AG09309 (cell line): Measurements from ENCODE around the gene TMBIM4.

Experiments
- DNase-seq: peaks from one replicate; pipeline ENCODE4 v3.0.0-alpha.2; 2010; ENCODE audit warnings: low read depth
- H3K4me3 ChIP-seq: 2 replicates; pipeline ENCODE4 v1.5.1; 2011; ENCODE audit warnings: mild to moderate bottlenecking, low read depth, low read length, moderate library complexity; ENCODE audit not compliant: control insufficient read depth
- TF ChIP-seq, protein P1 (sequence below): IDR thresholded peaks from 2 replicates; pipeline ENCODE4 v1.5.1; 2011; ENCODE audit warnings: mild to moderate bottlenecking, low read depth, low read length, inconsistent platforms; ENCODE audit not compliant: insufficient read depth, control insufficient read depth; ENCODE audit errors: missing control alignments

TMBIM4 gene

DNA sequence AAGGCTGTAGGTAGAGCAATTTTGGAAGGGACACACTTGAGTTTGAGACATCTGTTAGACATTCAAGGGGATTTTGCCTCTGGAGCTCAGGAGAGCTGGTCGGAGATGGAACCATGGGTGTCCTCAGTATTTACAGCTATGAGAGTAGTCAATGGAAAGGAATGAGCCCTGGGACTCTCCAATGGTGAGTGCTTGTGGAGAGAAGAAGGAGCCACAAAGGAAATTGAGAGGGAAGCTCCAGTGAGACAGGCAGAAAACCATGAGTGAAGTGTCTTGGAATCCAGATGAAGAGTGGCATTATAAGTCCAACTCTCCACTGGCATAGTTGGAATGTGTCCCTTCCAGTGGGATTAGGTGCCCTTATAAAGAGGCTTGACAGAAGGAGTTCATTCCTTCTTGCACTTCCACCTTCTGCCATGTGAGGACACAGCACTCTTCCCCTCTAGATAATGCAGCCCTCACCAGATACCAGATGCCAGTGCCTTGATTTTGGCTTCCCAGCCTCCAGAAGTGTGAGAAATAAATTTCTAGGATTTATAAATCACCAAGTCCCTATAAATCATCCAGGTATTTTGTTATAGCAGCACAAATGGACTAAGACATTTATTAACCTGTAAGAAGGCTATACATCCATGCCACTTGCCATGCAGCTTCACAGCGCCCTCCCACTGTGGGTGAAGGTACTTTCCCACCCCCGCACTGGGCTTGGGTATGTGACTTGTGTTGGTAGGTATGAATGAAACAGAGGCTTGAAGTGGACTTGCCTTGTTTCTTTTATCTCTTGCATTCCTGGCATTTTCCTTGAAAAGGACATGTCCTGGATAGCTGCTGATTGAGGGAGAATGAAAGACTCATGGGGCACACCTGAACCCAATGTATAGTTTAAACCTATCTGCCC lies 66.5 kb downstream of the TMBIM4 start:
- DNase-seq, result no peak
- TF ChIP-seq, protein P1, sequence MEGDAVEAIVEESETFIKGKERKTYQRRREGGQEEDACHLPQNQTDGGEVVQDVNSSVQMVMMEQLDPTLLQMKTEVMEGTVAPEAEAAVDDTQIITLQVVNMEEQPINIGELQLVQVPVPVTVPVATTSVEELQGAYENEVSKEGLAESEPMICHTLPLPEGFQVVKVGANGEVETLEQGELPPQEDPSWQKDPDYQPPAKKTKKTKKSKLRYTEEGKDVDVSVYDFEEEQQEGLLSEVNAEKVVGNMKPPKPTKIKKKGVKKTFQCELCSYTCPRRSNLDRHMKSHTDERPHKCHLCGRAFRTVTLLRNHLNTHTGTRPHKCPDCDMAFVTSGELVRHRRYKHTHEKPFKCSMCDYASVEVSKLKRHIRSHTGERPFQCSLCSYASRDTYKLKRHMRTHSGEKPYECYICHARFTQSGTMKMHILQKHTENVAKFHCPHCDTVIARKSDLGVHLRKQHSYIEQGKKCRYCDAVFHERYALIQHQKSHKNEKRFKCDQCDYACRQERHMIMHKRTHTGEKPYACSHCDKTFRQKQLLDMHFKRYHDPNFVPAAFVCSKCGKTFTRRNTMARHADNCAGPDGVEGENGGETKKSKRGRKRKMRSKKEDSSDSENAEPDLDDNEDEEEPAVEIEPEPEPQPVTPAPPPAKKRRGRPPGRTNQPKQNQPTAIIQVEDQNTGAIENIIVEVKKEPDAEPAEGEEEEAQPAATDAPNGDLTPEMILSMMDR, result no peak
- H3K4me3 ChIP-seq, result no peak overlapping the region

DNA sequence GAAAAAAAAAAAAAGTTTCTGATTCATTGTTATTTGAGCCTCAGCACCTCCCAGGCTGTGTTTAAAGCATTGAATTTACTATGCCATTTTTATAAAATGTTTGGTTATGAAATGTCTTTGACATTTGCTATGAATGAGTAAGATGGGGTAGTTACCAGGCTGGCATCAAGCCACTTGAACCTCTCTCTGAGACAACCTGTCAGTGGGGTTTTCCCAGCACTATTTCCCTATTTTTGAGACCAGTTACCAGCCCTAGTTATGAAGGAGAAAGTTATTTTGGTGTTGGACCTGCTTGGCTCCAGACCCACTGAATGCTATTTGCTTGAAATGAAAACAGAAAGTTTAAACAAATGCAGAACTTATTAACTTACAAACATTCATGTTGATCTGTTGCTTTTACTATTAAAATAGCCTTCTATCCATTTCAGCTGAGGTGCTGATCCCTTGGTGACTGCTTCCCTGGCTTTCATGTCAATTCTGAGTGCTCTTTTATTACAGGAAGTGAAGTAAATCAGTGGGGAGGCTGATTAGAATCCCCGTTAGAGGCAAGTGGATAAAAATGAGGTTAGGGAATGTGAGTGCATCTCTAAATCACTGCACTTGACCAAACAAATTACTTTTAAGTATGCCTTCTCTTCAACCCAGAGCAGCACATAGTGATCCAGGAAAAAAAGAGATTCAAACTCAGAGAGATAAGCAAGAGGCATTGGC lies 77.1 kb downstream of the TMBIM4 start:
- no peak overlapping the region for H3K4me3 ChIP-seq
- TF ChIP-seq, protein P1, result no peak
- peak; percentile 27 for DNase-seq

DNA sequence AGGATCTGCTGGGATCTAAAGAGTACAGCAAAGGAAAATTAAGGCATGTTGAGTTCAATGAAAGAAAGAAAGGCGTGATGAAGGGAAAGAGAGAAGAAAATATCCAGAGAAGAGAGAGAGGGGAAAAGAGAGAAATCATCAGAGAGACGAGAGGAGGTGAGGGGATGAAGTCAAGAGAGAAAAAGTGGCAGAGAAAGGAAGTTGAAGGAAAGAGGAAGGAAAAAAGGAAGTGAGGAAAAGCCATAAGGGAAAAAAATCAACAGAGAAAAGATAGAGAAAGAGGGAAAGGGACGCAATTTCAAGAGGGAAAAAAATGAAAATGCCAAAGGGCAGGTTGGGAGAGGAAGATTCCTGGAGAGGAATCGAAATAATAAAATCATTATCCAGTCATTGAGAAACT lies 79.6 kb downstream of the TMBIM4 start:
- H3K4me3 ChIP-seq, result no peak overlapping the region
- no peak for DNase-seq
- TF ChIP-seq, protein P1, result no peak

DNA sequence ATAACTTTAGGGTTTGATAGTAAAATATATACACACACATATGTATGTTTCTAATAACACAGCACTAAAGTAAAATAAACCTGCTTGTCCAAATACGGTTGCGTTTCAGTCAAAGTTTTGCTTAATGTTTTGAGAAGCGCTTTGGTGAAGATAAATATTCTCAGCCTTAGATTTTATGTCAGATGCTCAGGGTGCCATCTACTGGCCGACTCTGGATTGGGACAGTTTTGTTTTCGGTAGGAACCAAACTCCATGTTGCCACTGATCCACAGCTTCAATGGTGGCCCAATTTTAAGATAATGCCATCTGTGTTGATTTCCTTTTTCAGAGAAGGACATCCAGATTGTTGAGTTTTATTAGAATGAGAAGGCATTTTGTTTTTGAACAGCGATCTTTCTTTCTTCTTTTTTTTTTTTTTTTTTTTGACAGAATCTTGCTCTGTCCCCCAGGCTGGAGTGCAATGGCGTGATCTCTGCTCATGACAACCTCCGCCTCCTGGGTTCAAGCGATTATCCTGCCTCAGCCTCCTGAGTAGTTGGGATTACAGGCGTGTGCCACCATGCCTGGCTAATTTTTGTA lies 82.3 kb downstream of the TMBIM4 start:
- peak; percentile 49 for DNase-seq

DNA sequence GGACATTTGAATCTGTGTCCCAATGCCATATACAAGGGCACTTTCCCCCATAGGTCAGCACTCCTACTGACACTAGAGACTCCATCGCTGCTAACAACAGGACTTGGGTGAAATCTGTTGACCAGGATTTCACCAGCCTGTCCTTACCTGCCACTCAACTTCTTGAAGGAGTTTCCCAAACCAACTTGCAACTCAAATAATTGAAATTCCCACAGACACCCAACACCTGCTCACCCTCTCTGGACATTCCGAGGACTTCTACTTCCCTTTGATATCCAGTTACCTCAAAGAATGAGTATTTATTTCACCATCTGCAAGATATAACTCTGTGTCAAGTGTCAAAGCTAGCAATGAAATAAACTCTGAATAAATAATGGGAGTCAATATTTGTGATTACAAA lies 83.8 kb downstream of the TMBIM4 start:
- DNase-seq, result no peak
- H3K4me3 ChIP-seq, result no peak overlapping the region
- TF ChIP-seq, protein P1, result no peak

More for the DNA sequence above, 82.3 kb downstream of the TMBIM4 start:
- TF ChIP-seq, protein P1, result peak; percentile 81
- no peak overlapping the region for H3K4me3 ChIP-seq
